GM12878 (cell line): ENCODE measurements around the gene PAQR5. TPM values are rescaled to one million over a fixed set of nuclear protein-coding genes. Genes with fewer than 3 reads are reported as not detected.

Experiments
- ATAC-seq: fragments of 200-7000 bp; cut with Tn5 transposase; 3 replicates; pipeline ENCODE4 v1.9.1; 2020; ENCODE audit warnings: mild to moderate bottlenecking, moderate library complexity
- BruUV-seq: library from RNA; stranded (reverse); fragments of 400-500 nt; replicated peaks from 2 replicates; lab custom pipeline; 2021; lab: Mats Ljungman, UMichigan
- CTCF ChIA-PET: fragments of 300-600 bp; sonication (Branson Sonifier 250); formaldehyde crosslinking; extraction: SDS; loops from one replicate; lab custom pipeline; 2021; ENCODE audit warnings: inconsistent platforms; lab: Yijun Ruan, JAX
- POLR2A ChIA-PET: fragments of 350-600 bp; formaldehyde crosslinking; extraction: SDS; loops from one replicate; lab custom pipeline; 2021; ENCODE audit warnings: inconsistent platforms; lab: Charles Lee
- RAD21 ChIA-PET: fragments of 300-600 bp; sonication (Branson Sonifier 250); formaldehyde crosslinking; loops from one replicate; lab custom pipeline; 2023; ENCODE audit warnings: antibody characterized with exemption; ENCODE audit not compliant: unreplicated experiment; lab: Charles Lee
- SMC1A ChIA-PET: fragments of 300-600 bp; sonication (Branson Sonifier 250); formaldehyde crosslinking; loops from one replicate; lab custom pipeline; 2023; ENCODE audit not compliant: unreplicated experiment, uncharacterized antibody; lab: Charles Lee
- DNase-seq: peaks from one replicate; pipeline ENCODE4 v3.0.0-alpha.2; 2011; ENCODE audit warnings: low read depth, low spot score
- FAIRE-seq: peaks from 3 replicates; lab custom pipeline; 2011; peaks lifted over from hg19 to GRCh38; lab: Jason Lieb, UNC
- H2AFZ ChIP-seq: 2 replicates; pipeline ENCODE4 v1.6.0; 2011; ENCODE audit warnings: low read depth, low read length, control low read depth; ENCODE audit not compliant: control insufficient read depth
- H3K27ac ChIP-seq: 2 replicates; pipeline ENCODE4 v1.5.1; 2011; ENCODE audit warnings: control low read depth; ENCODE audit not compliant: control insufficient read depth, insufficient read depth
- H3K27me3 ChIP-seq, 2 experiments: replicated peaks in 1 of 2; 2 replicates each; pipeline versions ENCODE4 v1.6.0 to v1.6.1; 2011; ENCODE audit warnings: low read length in 1 of 2; ENCODE audit not compliant: control insufficient read depth in 2 of 2, insufficient read depth in 2 of 2
- H3K36me3 ChIP-seq, 2 experiments: 2 replicates each; pipeline ENCODE4 v1.5.1; 2011; ENCODE audit warnings: low read length in 1 of 2; ENCODE audit not compliant: control insufficient read depth in 2 of 2, insufficient read depth in 2 of 2
- H3K4me1 ChIP-seq: 2 replicates; pipeline ENCODE4 v1.6.1; 2011; ENCODE audit warnings: mild to moderate bottlenecking, low read length, moderate library complexity, mixed read lengths; ENCODE audit not compliant: control insufficient read depth, insufficient read depth
- H3K4me2 ChIP-seq: 2 replicates; pipeline ENCODE4 v1.6.0; 2011; ENCODE audit warnings: control low read depth; ENCODE audit not compliant: control insufficient read depth, insufficient read depth
- H3K4me3 ChIP-seq: fragments of 200-600 bp; sonication (generic); 2 replicates; pipeline ENCODE4 v1.5.1; 2016
- H3K79me2 ChIP-seq: 2 replicates; pipeline ENCODE4 v1.6.0; 2011; ENCODE audit warnings: low read length; ENCODE audit not compliant: control insufficient read depth, insufficient read depth
- H3K9ac ChIP-seq: 2 replicates; pipeline ENCODE4 v1.8.0; 2011; ENCODE audit warnings: low read length, control low read depth, mixed read lengths; ENCODE audit not compliant: control insufficient read depth, insufficient read depth
- H3K9me3 ChIP-seq: replicated peaks from 3 replicates; pipeline ENCODE4 v1.5.1; 2011; ENCODE audit warnings: mild to moderate bottlenecking, low read length; ENCODE audit not compliant: control insufficient read depth, insufficient read depth
- H4K20me1 ChIP-seq: 2 replicates; pipeline ENCODE4 v1.6.0; 2011; ENCODE audit not compliant: control insufficient read depth, insufficient read depth
- CREB1 ChIP-seq: IDR thresholded peaks from 2 replicates; pipeline ENCODE4 v1.6.1; 2012; ENCODE audit warnings: low read depth, mild to moderate bottlenecking, inconsistent platforms
- CREM ChIP-seq: IDR thresholded peaks from 2 replicates; pipeline ENCODE4 v1.6.1; 2014; ENCODE audit warnings: antibody characterized with exemption, low read depth
- HCFC1 ChIP-seq: fragments of 150-350 bp; IDR thresholded peaks from 2 replicates; pipeline ENCODE4 v1.6.1; 2014; ENCODE audit warnings: low read length
- MEF2A ChIP-seq: IDR thresholded peaks from 2 replicates; pipeline ENCODE4 v1.6.1; 2011; ENCODE audit warnings: low read depth, mild to moderate bottlenecking, low read length, moderate library complexity; ENCODE audit not compliant: insufficient read depth
- NFYB ChIP-seq: IDR thresholded peaks from 2 replicates; pipeline ENCODE4 v1.6.1; 2011; ENCODE audit warnings: low read depth, mild to moderate bottlenecking, low read length, improper control_type of control experiment, moderate library complexity; ENCODE audit not compliant: insufficient read depth
- POU2F2 ChIP-seq: IDR thresholded peaks from 3 replicates; pipeline ENCODE4 v1.6.1; 2011; ENCODE audit warnings: low read depth, mild to moderate bottlenecking, low read length, borderline replicate concordance
- RAD51 ChIP-seq: fragments of 450-650 bp; IDR thresholded peaks from 2 replicates; pipeline ENCODE4 v1.6.1; 2016; ENCODE audit warnings: moderate library complexity, mild to moderate bottlenecking, inconsistent platforms
- TCF12 ChIP-seq: IDR thresholded peaks from 2 replicates; pipeline ENCODE4 v1.6.1; 2011; ENCODE audit warnings: low read depth, mild to moderate bottlenecking, low read length
- ZNF217 ChIP-seq: fragments of 450-650 bp; IDR thresholded peaks from 2 replicates; pipeline ENCODE4 v1.6.1; 2017; ENCODE audit warnings: antibody characterized with exemption, mild to moderate bottlenecking
- ZNF274 ChIP-seq: IDR thresholded peaks from one replicate; pipeline ENCODE4 v1.8.0; 2011; ENCODE audit not compliant: insufficient read length, insufficient read depth
- WGBS: methylation state at CpG from one replicate; pipeline ENCODE4 v1.1.6; 2016; ENCODE audit warnings: low lambda C conversion rate; ENCODE audit not compliant: insufficient replicate concordance, insufficient coverage; ENCODE audit errors: missing lambda C conversion rate; 5-methylcytosine and 5-hydroxymethylcytosine counted together
- in situ Hi-C: fragments of 300-500 bp; cut with MboI; formaldehyde crosslinking; loops from 9 replicates; pipeline ENCODE4 v1.14.3; 2018; ENCODE audit warnings: mixed read lengths
- intact Hi-C: fragments of 100-400 bp; cut with micrococcal nuclease; formaldehyde crosslinking; loops from one replicate; pipeline ENCODE4 v1.14.2; 2022; ENCODE audit not compliant: unreplicated experiment
- polyA plus RNA-seq, 11 experiments: library from polyadenylated mRNA; depleted of rRNA in 4 of 11; unstranded in 6 of 11; stranded (reverse) in 5 of 11; fragments of >200 nt; fragmentation: Nextera tagmentation in 4 of 11; fragmentation: Illumina TruSeq in 1 of 11; extraction: Ambion mirVana in 4 of 11; extraction: Trizol in 1 of 11; gene quantifications; 1 replicate in 1 of 11; 2 replicates in 10 of 11; pipeline versions ENCODE4 v1.2.1 to v1.2.3, GENCODE V29; 2011 to 2016; ENCODE audit warnings: inconsistent platforms in 2 of 11, missing spikeins in 2 of 11, low read depth in 1 of 11
- total RNA-seq, 4 experiments: library from RNA; depleted of rRNA in 3 of 4; stranded (reverse); fragments of >200 nt in 3 of 4; fragmentation: Illumina TruSeq in 1 of 4; extraction: Trizol in 1 of 4; gene quantifications; 2 replicates each; pipeline versions ENCODE4 v1.2.1 to v1.2.3, GENCODE V29; 2013 to 2021

The PAQR5 gene
- total and polyA plus RNA-seq, 10 of the 15 experiments (the other 5 are each of a cell fraction or from before 2014, with no cell fraction given) = 0.02 to 0.03 TPM; not detected in 8

DNA sequence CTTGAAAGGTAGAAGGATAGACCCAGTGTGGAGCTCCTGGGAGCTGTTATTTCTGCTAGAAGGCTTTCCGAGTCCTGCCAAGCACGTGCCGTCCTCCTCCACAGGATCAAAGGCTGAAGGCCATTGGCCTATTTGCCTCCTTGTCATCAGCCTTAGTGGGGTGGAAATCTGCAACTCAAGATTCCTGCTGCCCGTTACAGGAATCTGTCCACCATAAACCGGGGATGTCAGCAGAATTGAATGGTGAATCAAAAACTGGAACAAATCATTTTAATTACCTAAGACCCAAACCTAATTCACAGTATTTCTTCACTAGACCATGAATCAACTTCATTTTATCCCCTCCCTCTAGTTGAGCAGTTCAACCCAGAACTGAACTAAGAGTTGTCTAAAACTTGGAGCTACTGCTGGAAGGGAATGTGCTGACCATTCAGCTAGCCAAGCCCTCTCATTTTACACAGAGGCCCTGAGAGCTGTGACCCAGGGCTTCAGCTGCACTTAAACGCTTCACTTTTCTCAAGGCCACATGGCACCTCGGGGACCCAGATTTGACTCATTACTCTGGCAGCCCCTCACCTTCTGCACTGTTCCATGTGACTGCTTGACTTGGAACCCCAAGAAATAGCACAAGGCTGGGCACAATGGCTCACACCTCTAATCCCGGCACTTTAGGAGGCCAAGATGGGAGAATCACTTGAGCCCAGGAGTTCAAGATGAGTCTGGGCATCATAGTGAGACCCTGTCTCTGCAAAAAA lies 78.7 kb downstream of the PAQR5 start:
- Histone ChIP-seq H3K4me3 (no peak overlapping the region), H3K27me3 (peaks cover 0 to 1% of the 10 kb centered on the region in 2 experiments; a peak in 2 of 4 replicates), H2AFZ (no peak overlapping the region), H3K9me3 (no peaks in the 10 kb centered on the region), H3K36me3 (no peaks in the 10 kb centered on the region), H4K20me1 (no peaks in the 10 kb centered on the region), H3K4me2 (no peak overlapping the region), H3K9ac (no peak overlapping the region), H3K27ac (no peak overlapping the region), H3K79me2 (no peaks in the 10 kb centered on the region), H3K4me1 (no peaks in the 10 kb centered on the region)
- FAIRE-seq = no peak
- RAD21 ChIA-PET = no interaction called here
- WGBS = 16% methylated on average over 8 of the region's 8 CpGs
- POLR2A ChIA-PET = interaction anchor here (0.7 kb wide), 1 partner anchor 30 kb away, joined by 7 read pairs; no protein-coding TSS in a partner anchor
- SMC1A ChIA-PET = interaction anchor here (0.6 kb wide), 1 partner anchor 196 kb away, joined by 3 read pairs; no protein-coding TSS in a partner anchor
- no peak for ATAC-seq
- CTCF ChIA-PET = no interaction called here
- no peak for DNase-seq
- TF ChIP-seq CREM = no peak
- TF ChIP-seq ZNF274 = no peak
- TF ChIP-seq CREB1 = no peak
- TF ChIP-seq NFYB = no peak
- TF ChIP-seq ZNF217 = no peak
- TF ChIP-seq TCF12 = no peak
- no peak for TF ChIP-seq HCFC1
- TF ChIP-seq RAD51 = no peak
- no peak for TF ChIP-seq MEF2A
- TF ChIP-seq POU2F2 = no peak
- intact Hi-C loops (no loop called here), in situ Hi-C loops (no loop called here)
- BruUV-seq = no TSS peak
